Suprapubic skin (tissue), 4 donors: Measurements from ENCODE around the gene ERGIC1. TPM values are rescaled to one million over a fixed set of nuclear protein-coding genes. Genes with fewer than 3 reads are reported as not detected.

Source experiments
- DNase-seq, 2 donors: peaks; one replicate each; pipeline ENCODE4 v3.0.0-alpha.2; 2019; ENCODE audit warnings: low spot score in 2 of 2
- H3K27ac ChIP-seq: fragments of 200-600 bp; sonication (generic); one replicate; pipeline ENCODE4 v1.5.1; 2019
- H3K27me3 ChIP-seq: fragments of 200-600 bp; sonication (generic); one replicate; pipeline ENCODE4 v1.5.1; 2019
- H3K36me3 ChIP-seq: fragments of 200-600 bp; sonication (generic); one replicate; pipeline ENCODE4 v1.5.1; 2019
- H3K4me1 ChIP-seq: fragments of 200-600 bp; sonication (generic); one replicate; pipeline ENCODE4 v1.5.1; 2019
- H3K4me3 ChIP-seq: fragments of 200-600 bp; sonication (generic); one replicate; pipeline ENCODE4 v1.5.1; 2019; ENCODE audit warnings: mild to moderate bottlenecking
- H3K9me3 ChIP-seq: fragments of 200-600 bp; sonication (generic); one replicate; pipeline ENCODE4 v1.5.1; 2019
- EP300 ChIP-seq: sonication (generic); formaldehyde crosslinking; IDR thresholded peaks from one replicate; pipeline ENCODE4 v1.6.1; 2017; ENCODE audit warnings: antibody characterized with exemption
- POLR2A ChIP-seq, 2 donors: fragments of 450-650 bp; IDR thresholded peaks; one replicate each; pipeline ENCODE4 v1.6.1; 2017; ENCODE audit warnings: antibody characterized with exemption in 2 of 2, mild to moderate bottlenecking in 2 of 2, moderate library complexity in 2 of 2
- POLR2AphosphoS5 ChIP-seq, 3 donors: sonication (generic); formaldehyde crosslinking; IDR thresholded peaks; one replicate each; pipeline ENCODE4 v1.6.1; 2017; ENCODE audit warnings: antibody characterized with exemption in 3 of 3
- WGBS: methylation state at CpG from one replicate; pipeline ENCODE4 v1.1.5; 2018; 5-methylcytosine and 5-hydroxymethylcytosine counted together
- total RNA-seq, 4 donors: library from RNA; depleted of rRNA; stranded (reverse); fragments of >200 nt; gene quantifications; one replicate each; pipeline ENCODE4 v1.1.0, GENCODE V29; 2016
- TF ChIP-seq, protein P1 (sequence below), 2 donors: fragments of 200-600 bp in 1 of 2; fragments of 450-650 bp in 1 of 2; sonication (generic) in 1 of 2; IDR thresholded peaks; one replicate each; pipeline ENCODE4 v1.5.1; 2016 to 2019; ENCODE audit warnings: antibody characterized with exemption in 2 of 2, mild to moderate bottlenecking in 1 of 2, moderate library complexity in 1 of 2

The ERGIC1 gene
- total RNA-seq, 4 donors from 2014 or later = 81.2 to 106 (median 91.8) TPM

DNA sequence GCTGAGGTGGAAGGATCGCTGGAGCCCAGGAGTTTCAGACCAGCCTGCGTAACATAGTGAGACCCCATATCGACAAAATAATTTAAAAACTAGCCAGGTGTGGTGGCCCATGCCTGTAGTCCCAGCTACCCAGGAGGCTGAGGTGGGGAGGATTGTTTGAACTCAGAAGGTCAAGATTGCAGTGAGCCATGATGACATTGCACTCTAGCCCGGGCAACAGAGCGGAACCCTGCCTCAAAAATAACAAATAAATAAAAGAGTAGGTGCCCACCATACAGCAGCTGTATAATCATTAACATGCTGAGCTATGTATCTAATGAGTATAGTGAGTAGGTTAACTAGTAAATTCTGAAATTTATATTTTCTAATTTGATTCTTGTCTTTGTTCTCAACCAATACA is 138.5 kb downstream of the ERGIC1 start:
- Histone ChIP-seq H3K27ac (no peak overlapping the region), H3K4me3 (no peak overlapping the region), H3K9me3 (no peaks in the 10 kb centered on the region), H3K4me1 (no peaks in the 10 kb centered on the region), H3K27me3 (no peaks in the 10 kb centered on the region), H3K36me3 (peaks cover 18% of the 10 kb centered on the region)
- 93% methylated on average over 5 of the region's 5 CpGs for WGBS
- no peak for DNase-seq
- no peak for TF ChIP-seq EP300
- TF ChIP-seq, protein P1, sequence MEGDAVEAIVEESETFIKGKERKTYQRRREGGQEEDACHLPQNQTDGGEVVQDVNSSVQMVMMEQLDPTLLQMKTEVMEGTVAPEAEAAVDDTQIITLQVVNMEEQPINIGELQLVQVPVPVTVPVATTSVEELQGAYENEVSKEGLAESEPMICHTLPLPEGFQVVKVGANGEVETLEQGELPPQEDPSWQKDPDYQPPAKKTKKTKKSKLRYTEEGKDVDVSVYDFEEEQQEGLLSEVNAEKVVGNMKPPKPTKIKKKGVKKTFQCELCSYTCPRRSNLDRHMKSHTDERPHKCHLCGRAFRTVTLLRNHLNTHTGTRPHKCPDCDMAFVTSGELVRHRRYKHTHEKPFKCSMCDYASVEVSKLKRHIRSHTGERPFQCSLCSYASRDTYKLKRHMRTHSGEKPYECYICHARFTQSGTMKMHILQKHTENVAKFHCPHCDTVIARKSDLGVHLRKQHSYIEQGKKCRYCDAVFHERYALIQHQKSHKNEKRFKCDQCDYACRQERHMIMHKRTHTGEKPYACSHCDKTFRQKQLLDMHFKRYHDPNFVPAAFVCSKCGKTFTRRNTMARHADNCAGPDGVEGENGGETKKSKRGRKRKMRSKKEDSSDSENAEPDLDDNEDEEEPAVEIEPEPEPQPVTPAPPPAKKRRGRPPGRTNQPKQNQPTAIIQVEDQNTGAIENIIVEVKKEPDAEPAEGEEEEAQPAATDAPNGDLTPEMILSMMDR (IDR thresholded peaks at IDR 0.05) = no peak
- TF ChIP-seq POLR2A (IDR thresholded peaks at IDR 0.05) = no peak
- no peak for TF ChIP-seq POLR2AphosphoS5 (IDR thresholded peaks at IDR 0.05)

DNA sequence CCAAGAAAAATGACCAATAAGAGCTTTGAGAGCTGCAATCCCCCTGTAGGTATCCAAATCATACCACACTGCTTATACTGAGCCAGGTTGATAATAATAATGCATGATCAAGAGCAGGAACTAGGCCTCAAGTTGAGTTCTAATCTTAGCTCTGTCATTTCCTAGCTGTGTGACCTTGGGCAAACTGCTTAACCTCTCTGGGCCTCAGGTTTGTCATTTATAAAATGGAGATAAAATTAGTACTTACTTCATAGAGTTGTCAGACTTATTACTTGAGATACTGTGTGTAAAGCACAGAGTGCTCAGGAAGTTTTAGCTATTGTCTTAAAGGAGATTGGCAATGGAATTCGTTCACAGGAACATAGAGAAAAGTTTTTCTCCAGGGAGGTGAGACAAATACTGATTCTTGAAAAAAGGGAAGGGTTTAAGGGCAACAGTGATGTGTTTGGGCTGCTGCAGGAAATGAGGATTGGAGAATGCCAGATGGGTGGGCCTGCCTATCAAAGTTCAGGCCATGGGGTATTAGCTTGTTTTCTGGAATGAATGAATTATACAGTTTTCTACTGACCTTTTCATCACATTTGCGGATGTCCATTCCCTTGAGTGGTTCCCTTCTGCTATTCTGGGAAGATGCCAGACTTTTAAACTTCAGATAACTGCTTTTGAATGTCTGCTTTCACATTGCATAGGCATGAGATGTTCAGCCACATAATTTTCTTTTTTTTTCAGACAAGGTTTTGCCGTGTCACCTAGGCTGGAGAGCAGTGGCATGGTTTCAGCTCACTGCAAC is 139.3 kb downstream of the ERGIC1 start:
- WGBS = 64% methylated on average over 3 of the region's 3 CpGs
- Histone ChIP-seq H3K9me3 (no peaks in the 10 kb centered on the region), H3K27ac (no peak overlapping the region), H3K4me1 (no peaks in the 10 kb centered on the region), H3K36me3 (peaks cover 17% of the 10 kb centered on the region), H3K4me3 (no peak overlapping the region), H3K27me3 (no peaks in the 10 kb centered on the region)
- no peak for DNase-seq
- TF ChIP-seq POLR2A (IDR thresholded peaks at IDR 0.05) = no peak

DNA sequence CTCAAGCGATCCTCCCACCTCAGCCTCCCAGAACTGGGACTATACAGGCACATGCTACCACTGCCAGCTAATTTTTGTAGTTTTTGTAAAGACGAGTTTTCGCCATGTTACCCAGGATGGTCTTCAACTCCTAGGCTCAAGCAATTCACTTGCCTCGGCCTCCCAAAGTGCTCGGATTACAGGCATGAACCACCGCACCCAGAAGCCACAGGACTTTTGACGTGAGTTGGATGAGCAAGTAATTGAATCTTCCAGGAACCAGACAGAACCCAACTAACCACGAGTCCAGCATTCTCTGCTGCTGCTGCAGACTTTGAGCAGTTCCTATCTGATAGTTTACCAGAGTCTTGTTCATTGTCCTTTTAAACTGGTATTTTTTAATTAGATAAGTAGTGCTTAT is 139.9 kb downstream of the ERGIC1 start:
- H3K36me3 ChIP-seq = peaks cover 11% of the 10 kb centered on the region
- H3K27ac ChIP-seq = no peak overlapping the region
- DNase-seq = no peak
- no peaks in the 10 kb centered on the region for H3K27me3 ChIP-seq
- no peaks in the 10 kb centered on the region for H3K4me1 ChIP-seq
- TF ChIP-seq POLR2A (IDR thresholded peaks at IDR 0.05) = no peak
- TF ChIP-seq EP300 = no peak
- TF ChIP-seq, protein P1 (IDR thresholded peaks at IDR 0.05) = no peak
- TF ChIP-seq POLR2AphosphoS5 (IDR thresholded peaks at IDR 0.05) = no peak
- no peak overlapping the region for H3K4me3 ChIP-seq
- H3K9me3 ChIP-seq = no peaks in the 10 kb centered on the region
- 91% methylated on average over 8 of the region's 8 CpGs for WGBS

DNA sequence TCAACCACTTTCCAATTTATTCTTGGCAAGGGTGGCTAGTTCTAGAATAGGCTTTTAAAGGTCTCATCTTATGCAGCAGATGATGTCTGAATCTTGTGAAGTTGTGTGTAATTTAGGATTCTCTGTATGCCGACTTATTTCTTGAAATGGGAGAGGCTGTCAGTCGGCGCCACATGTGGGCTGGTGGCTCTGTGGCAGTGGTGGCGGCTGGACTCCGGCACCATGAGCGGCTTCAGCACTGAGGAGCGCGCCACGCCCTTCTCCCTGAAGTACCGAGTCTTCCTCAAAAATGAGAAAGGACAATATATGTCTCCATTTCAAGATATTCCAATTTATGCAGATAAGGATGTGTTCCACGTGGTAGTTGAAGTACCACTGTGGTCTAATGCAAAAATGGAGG is 141.2 kb downstream of the ERGIC1 start:
- no peaks in the 10 kb centered on the region for H3K4me1 ChIP-seq
- 87% methylated on average over 11 of the region's 11 CpGs for WGBS

DNA sequence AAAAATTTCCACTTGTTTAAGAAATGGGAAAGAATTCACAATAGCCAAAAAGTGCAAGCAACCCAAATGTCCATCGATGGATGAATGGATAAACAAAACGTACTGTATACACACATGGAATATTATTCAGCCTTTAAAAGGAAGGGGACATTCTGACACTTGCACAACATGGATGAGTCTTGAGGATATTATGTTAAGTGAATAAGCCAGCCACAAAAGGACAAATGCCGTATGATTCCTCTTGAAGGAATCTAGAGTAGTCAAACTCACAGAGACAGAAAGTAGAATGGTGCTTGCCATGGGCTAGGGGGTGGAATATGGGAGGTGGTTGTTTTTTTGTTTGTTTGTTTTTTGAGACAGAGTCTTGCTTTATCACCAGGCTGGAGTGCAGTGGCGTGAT is 145.7 kb downstream of the ERGIC1 start:
- Histone ChIP-seq H3K4me3 (no peak overlapping the region), H3K36me3 (no peaks in the 10 kb centered on the region), H3K9me3 (no peaks in the 10 kb centered on the region), H3K4me1 (peaks cover 11% of the 10 kb centered on the region), H3K27me3 (no peaks in the 10 kb centered on the region), H3K27ac (no peak overlapping the region)
- 84% methylated on average over 4 of the region's 4 CpGs for WGBS
- TF ChIP-seq, protein P1 (IDR thresholded peaks at IDR 0.05) = no peak
- no peak for TF ChIP-seq POLR2A (IDR thresholded peaks at IDR 0.05)
- TF ChIP-seq EP300 = no peak
- no peak for TF ChIP-seq POLR2AphosphoS5 (IDR thresholded peaks at IDR 0.05)
- DNase-seq = no peak

More for the DNA sequence above, 141.2 kb downstream of the ERGIC1 start:
- H3K4me3 ChIP-seq = no peak overlapping the region
- DNase-seq = no peak
- H3K36me3 ChIP-seq = no peaks in the 10 kb centered on the region
- no peaks in the 10 kb centered on the region for H3K9me3 ChIP-seq
- no peaks in the 10 kb centered on the region for H3K27me3 ChIP-seq
- H3K27ac ChIP-seq = no peak overlapping the region
- TF ChIP-seq, protein P1 (IDR thresholded peaks at IDR 0.05) = no peak
- TF ChIP-seq POLR2A (IDR thresholded peaks at IDR 0.05) = no peak
- no peak for TF ChIP-seq EP300
- no peak for TF ChIP-seq POLR2AphosphoS5 (IDR thresholded peaks at IDR 0.05)
